BE2C (cell line): ENCODE results near the gene MYOG.

Experiments
- DNase-seq: peaks from one replicate; pipeline ENCODE4 v3.0.0-alpha.2; 2020
- H3K27me3 ChIP-seq: fragments of 250-450 bp; sonication (Bioruptor Pico); 2 replicates; pipeline ENCODE4 v1.5.1; 2020; ENCODE audit warnings: mild to moderate bottlenecking
- H3K36me3 ChIP-seq: fragments of 250-450 bp; sonication (Bioruptor Pico); 2 replicates; pipeline ENCODE4 v1.5.1; 2020; ENCODE audit warnings: mild to moderate bottlenecking
- H3K4me1 ChIP-seq: fragments of 250-450 bp; sonication (Bioruptor Pico); 2 replicates; pipeline ENCODE4 v1.5.1; 2020
- H3K4me3 ChIP-seq: 2 replicates; pipeline ENCODE4 v1.5.1; 2011; ENCODE audit warnings: low read depth, low read length
- H3K9me3 ChIP-seq: fragments of 250-450 bp; sonication (Bioruptor Pico); 2 replicates; pipeline ENCODE4 v1.5.1; 2020
- TF ChIP-seq, protein P1 (sequence below): IDR thresholded peaks from 2 replicates; pipeline ENCODE4 v1.5.1; 2012; ENCODE audit warnings: mild to moderate bottlenecking, low read depth, low read length

The MYOG gene

DNA sequence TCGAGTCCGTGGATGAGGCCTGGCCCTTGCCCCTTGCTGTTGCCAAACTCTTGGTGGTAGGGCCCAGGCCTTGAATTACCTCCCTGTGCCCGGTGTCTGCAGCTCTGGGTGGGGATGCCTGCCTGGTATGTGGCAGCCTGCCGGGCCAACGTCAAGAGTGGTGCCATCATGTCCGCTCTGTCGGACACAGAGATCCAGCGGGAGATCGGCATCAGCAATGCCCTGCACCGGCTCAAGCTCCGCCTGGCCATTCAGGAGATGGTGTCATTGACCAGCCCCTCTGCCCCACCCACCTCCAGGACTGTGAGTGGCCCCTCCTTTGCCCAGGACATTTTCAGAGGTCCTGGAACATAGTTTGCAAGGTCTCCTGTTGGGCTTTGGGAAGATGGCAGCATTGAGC lies 25.7 kb downstream of the MYOG start:
- H3K4me3 ChIP-seq = no peak overlapping the region
- H3K4me1 ChIP-seq = peaks cover 21% of the 10 kb centered on the region
- no peak for DNase-seq
- no peaks in the 10 kb centered on the region for H3K9me3 ChIP-seq
- no peaks in the 10 kb centered on the region for H3K27me3 ChIP-seq
- no peaks in the 10 kb centered on the region for H3K36me3 ChIP-seq
- TF ChIP-seq, protein P1, sequence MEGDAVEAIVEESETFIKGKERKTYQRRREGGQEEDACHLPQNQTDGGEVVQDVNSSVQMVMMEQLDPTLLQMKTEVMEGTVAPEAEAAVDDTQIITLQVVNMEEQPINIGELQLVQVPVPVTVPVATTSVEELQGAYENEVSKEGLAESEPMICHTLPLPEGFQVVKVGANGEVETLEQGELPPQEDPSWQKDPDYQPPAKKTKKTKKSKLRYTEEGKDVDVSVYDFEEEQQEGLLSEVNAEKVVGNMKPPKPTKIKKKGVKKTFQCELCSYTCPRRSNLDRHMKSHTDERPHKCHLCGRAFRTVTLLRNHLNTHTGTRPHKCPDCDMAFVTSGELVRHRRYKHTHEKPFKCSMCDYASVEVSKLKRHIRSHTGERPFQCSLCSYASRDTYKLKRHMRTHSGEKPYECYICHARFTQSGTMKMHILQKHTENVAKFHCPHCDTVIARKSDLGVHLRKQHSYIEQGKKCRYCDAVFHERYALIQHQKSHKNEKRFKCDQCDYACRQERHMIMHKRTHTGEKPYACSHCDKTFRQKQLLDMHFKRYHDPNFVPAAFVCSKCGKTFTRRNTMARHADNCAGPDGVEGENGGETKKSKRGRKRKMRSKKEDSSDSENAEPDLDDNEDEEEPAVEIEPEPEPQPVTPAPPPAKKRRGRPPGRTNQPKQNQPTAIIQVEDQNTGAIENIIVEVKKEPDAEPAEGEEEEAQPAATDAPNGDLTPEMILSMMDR = no peak

DNA sequence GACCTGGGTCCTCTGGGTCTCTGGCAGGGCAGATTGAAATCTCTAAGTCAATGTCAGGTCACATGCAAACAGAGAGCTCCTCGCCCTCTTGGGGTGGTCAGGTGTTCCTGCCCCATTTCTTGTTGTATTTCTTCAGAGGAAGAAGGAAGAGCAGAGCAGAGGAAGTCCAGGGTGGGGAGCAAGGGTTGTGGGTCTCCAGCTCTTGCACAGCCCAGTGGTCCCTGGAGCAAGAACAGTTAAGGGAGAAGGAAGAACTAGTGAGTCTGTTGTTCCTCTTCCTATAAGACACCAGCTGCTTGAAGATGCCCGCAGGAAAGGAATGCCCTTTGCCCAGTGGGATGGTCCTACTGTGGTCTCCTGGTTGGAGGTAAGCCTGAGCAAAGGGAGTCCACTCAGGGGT lies 26.3 kb downstream of the MYOG start:
- Histone ChIP-seq H3K9me3 (no peaks in the 10 kb centered on the region), H3K27me3 (no peaks in the 10 kb centered on the region), H3K4me3 (no peak overlapping the region), H3K4me1 (peaks cover 21% of the 10 kb centered on the region), H3K36me3 (no peaks in the 10 kb centered on the region)
- no peak for DNase-seq
- TF ChIP-seq, protein P1 = no peak

DNA sequence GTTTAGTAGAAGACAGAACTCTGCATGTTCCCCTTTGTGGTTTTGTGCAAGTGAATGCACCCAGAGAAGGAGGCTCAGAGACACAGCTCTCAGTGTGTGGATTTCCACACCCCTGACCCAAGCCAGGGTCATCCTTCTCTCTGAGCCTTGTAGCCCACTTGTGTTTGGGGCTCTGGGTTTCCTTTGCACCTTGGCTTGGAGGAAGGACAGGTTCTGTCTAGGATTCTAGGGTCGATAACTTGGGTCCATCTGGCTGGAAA lies 27.2 kb downstream of the MYOG start:
- Histone ChIP-seq H3K36me3 (no peaks in the 10 kb centered on the region), H3K27me3 (no peaks in the 10 kb centered on the region), H3K9me3 (no peaks in the 10 kb centered on the region), H3K4me1 (peaks cover 15% of the 10 kb centered on the region), H3K4me3 (no peak overlapping the region)
- TF ChIP-seq, protein P1 = no peak
- DNase-seq = no peak

DNA sequence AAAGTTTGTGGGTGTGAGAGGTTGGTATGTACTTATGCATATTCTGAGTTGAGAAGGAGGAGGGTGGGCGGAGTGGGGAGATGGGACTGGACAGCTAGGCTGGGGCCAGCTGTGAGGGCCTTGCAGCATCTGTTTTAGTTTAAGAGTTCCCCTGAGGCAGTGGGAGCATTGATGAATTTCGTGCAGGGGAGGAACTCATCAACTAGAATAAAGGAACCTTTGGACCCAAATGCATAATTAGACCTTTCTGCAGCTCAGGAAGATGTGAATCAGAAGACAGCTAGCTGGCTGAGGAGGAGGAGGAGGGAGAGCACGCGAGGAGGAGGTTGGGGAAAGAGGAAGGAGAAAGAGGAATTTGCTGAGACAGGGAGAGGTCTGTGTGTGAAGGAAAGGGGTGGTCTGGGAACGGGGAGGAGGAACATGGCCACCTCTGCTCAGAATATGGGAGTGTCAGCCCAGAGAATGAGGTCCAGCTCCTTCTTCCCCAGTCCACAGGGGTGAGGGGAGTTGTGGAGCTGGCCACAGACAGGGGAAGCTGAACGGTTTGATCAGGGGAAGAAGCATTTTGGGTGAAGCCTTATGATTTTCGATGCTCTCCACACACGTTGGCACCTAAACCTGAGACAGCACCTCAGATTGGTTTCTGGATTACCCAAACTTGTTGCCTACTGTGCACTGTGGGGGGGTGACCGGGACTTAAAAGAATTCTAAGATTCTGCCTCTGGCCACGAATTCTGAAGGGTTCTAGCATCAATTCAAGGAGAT lies 27.7 kb downstream of the MYOG start:
- H3K36me3 ChIP-seq = no peaks in the 10 kb centered on the region
- no peaks in the 10 kb centered on the region for H3K27me3 ChIP-seq
- TF ChIP-seq, protein P1 = no peak
- no peak overlapping the region for H3K4me3 ChIP-seq
- DNase-seq = peak; percentile 54
- peaks cover 15% of the 10 kb centered on the region for H3K4me1 ChIP-seq
- H3K9me3 ChIP-seq = no peaks in the 10 kb centered on the region

DNA sequence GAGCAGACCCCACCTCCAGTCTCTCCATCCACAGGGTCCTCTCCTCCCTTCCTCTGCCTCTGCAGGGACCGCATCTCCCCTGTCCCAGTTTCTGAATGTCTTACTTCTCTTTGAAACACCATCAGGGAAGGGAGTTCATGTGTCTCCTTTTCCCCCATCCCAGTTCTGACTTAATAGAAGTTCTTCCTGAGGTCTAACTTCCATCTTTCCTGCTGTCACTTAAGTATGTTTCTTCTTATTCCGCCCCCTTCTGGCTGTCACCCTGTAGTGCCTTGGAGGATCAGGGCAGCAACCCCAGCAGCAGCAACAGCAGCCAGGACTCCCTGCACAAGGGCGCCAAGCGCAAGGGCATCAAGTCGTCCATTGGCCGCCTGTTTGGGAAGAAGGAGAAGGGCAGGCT lies 29.3 kb downstream of the MYOG start:
- H3K4me1 ChIP-seq = peaks cover 24% of the 10 kb centered on the region
- no peaks in the 10 kb centered on the region for H3K36me3 ChIP-seq
- TF ChIP-seq, protein P1 = peak; percentile 30
- DNase-seq = no peak
- H3K4me3 ChIP-seq = no peak overlapping the region
- no peaks in the 10 kb centered on the region for H3K9me3 ChIP-seq
- H3K27me3 ChIP-seq = no peaks in the 10 kb centered on the region

DNA sequence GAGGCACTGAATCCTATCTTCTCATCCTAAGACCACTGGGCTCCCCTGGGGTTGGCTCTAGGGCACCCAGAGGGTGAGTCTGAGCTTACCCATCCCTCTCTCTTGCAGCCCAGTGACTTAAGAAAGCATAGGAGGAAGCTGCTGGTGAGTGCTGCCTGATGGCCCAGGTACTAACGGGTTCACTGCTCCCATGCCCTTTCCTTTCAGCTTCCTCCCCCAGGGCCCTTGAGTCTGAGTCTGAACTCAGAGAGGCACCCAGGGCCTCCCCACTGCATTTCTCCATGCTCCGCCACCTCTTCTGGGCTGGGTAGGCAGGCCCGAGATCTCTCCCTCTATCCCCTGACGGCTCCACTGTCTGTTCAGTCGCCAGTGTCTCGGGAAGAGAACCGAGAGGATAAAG lies 29.8 kb downstream of the MYOG start:
- DNase-seq = no peak
- Histone ChIP-seq H3K36me3 (no peaks in the 10 kb centered on the region), H3K4me3 (no peak overlapping the region), H3K27me3 (no peaks in the 10 kb centered on the region), H3K9me3 (no peaks in the 10 kb centered on the region), H3K4me1 (peaks cover 27% of the 10 kb centered on the region)
- TF ChIP-seq, protein P1 = no peak
